ENCODE measurements around the gene C2CD2L. TPM values are rescaled to one million over a fixed set of nuclear protein-coding genes. Genes with fewer than 3 reads are reported as not detected.

The C2CD2L gene
- total RNA-seq, 4 donors from 2014 or later: 5.1 to 12.8 (median 8.0) TPM

DNA sequence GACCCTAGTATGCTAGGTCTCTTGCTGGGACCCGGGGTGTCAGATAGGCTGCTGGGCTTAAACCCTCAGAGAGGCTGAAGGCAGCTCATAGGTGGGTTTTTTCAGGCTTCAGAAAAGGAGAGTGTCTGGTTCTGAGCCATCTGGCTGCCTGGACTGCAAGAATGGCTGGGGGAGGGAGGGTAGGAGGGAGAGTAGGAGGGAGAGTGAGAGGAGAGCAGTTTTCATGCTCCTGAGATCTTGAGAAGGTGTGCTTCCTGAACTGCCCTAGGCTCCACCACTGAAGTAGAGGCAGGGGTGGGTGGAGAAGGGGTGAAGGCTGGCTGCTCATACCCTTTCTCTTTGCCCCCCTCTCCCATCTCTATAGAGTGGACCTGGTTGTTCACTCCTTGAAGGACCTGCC, 17.8 kb upstream of the C2CD2L start:
- Histone ChIP-seq H3K9me3 (no peaks in the 10 kb centered on the region), H3K27ac (no peak overlapping the region), H3K27me3 (no peaks in the 10 kb centered on the region), H3K36me3 (peaks cover 0 to 16% (median 0%) of the 10 kb centered on the region in 3 donors), H3K4me1 (peaks cover 28 to 54% (median 28%) of the 10 kb centered on the region in 3 donors), H3K4me3 (no peak overlapping the region)
- 100% methylated on average over 1 of the region's 1 CpG; no CpG with 5 or more reads in 1 of the 2 donors for WGBS, 2 donors
- TF ChIP-seq POLR2A (IDR thresholded peaks at IDR 0.05) (no peak), CTCF (IDR thresholded peaks at IDR 0.05) (no peak)
- no peak for DNase-seq
- intact Hi-C loops (cut with DNase I): no loop called here

- H3K36me3 ChIP-seq: peaks cover 0 to 17% (median 0%) of the 10 kb centered on the region in 3 donors
- 75 to 78% methylated on average over 6 to 9 of the region's 9 CpGs for WGBS, 2 donors
- no peak overlapping the region for H3K4me3 ChIP-seq
- TF ChIP-seq CTCF (IDR thresholded peaks at IDR 0.05): no peak
- TF ChIP-seq POLR2A (IDR thresholded peaks at IDR 0.05): no peak
- H3K27me3 ChIP-seq: no peaks in the 10 kb centered on the region
- DNase-seq: no peak
- intact Hi-C loops (cut with DNase I): loop anchor here (10.0 kb wide), 1 partner anchor 104 kb away; no protein-coding TSS in a partner anchor
- H3K9me3 ChIP-seq: no peaks in the 10 kb centered on the region
- H3K27ac ChIP-seq: no peak overlapping the region
- H3K4me1 ChIP-seq: peaks cover 16 to 48% (median 22%) of the 10 kb centered on the region in 3 donors
Measured at GRCh38 chr11:119091178-119091577, 16.0 kb upstream of the C2CD2L start.

DNA sequence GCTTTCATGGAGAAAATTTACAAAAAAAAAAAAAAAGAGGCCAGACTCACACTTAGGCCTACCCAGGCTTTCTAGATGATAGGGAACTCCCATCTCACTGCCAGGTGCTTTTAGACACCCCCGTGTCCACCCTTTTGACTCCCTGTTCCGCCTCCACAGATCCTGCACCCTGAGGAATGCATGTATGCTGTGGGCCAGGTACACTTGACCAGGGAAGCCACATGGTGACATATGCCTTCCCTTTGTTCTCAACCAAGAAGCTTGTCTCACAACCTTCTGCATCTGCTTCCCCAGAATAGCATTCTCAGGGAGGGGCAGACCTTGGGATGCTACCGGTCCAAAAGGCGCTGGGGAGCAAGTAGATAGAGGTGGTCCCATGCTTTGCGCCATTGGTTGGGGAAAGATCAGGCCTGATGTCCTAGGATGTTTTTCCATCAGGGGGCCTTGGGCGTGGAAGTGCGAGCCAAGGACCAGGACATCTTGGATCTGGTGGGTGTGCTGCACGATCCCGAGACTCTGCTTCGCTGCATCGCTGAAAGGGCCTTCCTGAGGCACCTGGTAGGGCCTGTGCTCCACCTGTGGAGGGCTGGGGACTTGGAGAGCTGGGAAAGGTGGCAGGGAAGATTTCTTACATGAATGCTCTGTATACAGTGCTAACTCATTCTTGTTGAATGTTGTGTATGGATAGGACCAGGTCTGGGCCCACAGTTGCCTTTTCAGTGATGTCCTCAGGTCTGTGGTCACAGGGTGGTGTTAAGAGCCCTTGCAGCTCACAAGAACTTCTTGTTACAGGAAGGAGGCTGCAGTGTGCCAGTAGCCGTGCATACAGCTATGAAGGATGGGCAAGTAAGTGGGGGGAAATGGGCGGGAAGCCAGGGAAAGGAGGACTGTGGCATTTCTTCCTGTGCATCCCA, 14.9 kb upstream of the C2CD2L start:
- no peak for DNase-seq
- Histone ChIP-seq H3K4me3 (peak overlapping the region in 2 of 4 donors; percentile 92 to 93), H3K27me3 (no peaks in the 10 kb centered on the region), H3K9me3 (no peaks in the 10 kb centered on the region), H3K36me3 (peaks cover 0 to 27% (median 8%) of the 10 kb centered on the region in 3 donors), H3K4me1 (peaks cover 14 to 42% (median 21%) of the 10 kb centered on the region in 3 donors), H3K27ac (no peak overlapping the region)
- WGBS, 2 donors: 81 to 86% methylated on average over 13 of the region's 13 CpGs
- intact Hi-C loops (cut with DNase I): loop anchor here (10.0 kb wide), 1 partner anchor 103 kb away; no protein-coding TSS in a partner anchor
- TF ChIP-seq CTCF (IDR thresholded peaks at IDR 0.05) (no peak), POLR2A (IDR thresholded peaks at IDR 0.05) (no peak)

DNA sequence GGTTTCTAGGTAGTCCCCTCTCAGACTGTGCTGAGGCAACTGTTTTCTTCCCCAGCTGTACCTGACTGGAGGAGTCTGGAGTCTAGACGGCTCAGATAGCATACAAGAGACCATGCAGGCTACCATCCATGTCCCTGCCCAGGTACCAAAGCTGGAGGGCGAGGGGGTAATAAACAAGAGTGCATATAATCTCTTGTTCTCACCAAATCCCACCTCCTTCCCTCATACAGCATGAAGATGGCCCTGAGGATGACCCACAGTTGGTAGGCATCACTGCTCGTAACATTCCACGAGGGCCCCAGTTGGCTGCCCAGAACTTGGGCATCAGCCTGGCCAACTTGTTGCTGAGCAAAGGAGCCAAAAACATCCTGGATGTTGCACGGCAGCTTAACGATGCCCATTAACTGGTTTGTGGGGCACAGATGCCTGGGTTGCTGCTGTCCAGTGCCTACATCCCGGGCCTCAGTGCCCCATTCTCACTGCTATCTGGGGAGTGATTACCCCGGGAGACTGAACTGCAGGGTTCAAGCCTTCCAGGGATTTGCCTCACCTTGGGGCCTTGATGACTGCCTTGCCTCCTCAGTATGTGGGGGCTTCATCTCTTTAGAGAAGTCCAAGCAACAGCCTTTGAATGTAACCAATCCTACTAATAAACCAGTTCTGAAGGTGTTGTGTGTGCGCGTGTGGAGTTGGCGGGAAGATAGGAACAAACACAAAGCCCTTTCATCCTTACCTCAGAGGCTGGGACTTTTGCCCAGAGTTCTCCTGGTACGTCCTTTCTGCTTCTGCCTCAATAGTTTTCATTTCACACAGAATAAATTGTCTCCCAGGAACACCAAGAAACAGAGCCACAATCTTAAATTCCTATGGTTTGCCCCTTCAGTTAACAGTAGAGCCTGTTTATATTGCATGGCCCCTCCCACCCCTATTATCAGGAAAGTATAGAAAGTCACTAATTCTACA, 14.0 kb upstream of the C2CD2L start:
- intact Hi-C loops (cut with DNase I): loop anchor here (10.0 kb wide), 1 partner anchor 102 kb away; no protein-coding TSS in a partner anchor
- peak overlapping the region; percentile 29 to 97 (median 93) for H3K27ac ChIP-seq
- no peaks in the 10 kb centered on the region for H3K9me3 ChIP-seq
- no peaks in the 10 kb centered on the region for H3K27me3 ChIP-seq
- H3K4me3 ChIP-seq: peak overlapping the region; percentile 73 to 93 (median 86)
- no peak for DNase-seq
- TF ChIP-seq CTCF (IDR thresholded peaks at IDR 0.05) (no peak), POLR2A (IDR thresholded peaks at IDR 0.05) (no peak)
- H3K36me3 ChIP-seq: peaks cover 6 to 36% (median 16%) of the 10 kb centered on the region in 3 donors
- peaks cover 14 to 36% (median 21%) of the 10 kb centered on the region in 3 donors for H3K4me1 ChIP-seq
- WGBS, 2 donors: 34 to 43% methylated on average over 5 to 10 of the region's 12 CpGs
